ENCODE data around the gene ACE.

DNA sequence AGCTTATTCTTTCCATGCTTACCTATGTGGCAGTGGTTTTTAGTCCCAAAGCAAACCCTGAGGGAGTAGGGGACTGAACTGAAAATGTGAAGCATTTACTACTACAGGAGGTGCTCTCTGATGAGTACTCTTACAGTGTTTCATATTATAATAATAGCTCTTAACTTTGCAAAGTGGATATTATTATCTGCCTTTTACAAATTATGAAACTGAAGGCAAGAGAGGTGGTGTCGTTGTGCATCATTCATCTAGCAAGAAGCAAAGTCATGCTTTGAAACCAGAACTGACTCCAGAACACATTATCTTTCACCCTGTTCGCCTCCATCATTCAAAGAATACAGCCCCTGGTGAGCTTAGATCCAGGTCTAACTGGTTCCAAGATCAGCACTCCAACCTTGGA, 38.1 kb downstream of the ACE start:
- TF ChIP-seq, protein P1, sequence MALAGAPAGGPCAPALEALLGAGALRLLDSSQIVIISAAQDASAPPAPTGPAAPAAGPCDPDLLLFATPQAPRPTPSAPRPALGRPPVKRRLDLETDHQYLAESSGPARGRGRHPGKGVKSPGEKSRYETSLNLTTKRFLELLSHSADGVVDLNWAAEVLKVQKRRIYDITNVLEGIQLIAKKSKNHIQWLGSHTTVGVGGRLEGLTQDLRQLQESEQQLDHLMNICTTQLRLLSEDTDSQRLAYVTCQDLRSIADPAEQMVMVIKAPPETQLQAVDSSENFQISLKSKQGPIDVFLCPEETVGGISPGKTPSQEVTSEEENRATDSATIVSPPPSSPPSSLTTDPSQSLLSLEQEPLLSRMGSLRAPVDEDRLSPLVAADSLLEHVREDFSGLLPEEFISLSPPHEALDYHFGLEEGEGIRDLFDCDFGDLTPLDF (CRISPR knock-in tag; IDR thresholded peaks at IDR 0.05), result no peak
- no peak for TF ChIP-seq CTCF (IDR thresholded peaks at IDR 0.05)
- TF ChIP-seq ATF2 (CRISPR knock-in tag; IDR thresholded peaks at IDR 0.05; ENCODE audit: borderline replicate concordance, low read depth), result no peak
- TF ChIP-seq, protein P2, sequence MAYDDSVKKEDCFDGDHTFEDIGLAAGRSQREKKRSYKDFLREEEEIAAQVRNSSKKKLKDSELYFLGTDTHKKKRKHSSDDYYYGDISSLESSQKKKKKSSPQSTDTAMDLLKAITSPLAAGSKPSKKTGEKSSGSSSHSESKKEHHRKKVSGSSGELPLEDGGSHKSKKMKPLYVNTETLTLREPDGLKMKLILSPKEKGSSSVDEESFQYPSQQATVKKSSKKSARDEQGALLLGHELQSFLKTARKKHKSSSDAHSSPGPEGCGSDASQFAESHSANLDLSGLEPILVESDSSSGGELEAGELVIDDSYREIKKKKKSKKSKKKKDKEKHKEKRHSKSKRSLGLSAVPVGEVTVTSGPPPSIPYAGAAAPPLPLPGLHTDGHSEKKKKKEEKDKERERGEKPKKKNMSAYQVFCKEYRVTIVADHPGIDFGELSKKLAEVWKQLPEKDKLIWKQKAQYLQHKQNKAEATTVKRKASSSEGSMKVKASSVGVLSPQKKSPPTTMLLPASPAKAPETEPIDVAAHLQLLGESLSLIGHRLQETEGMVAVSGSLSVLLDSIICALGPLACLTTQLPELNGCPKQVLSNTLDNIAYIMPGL (CRISPR knock-in tag; IDR thresholded peaks at IDR 0.05), result no peak
- TF ChIP-seq TEAD4 (CRISPR knock-in tag; IDR thresholded peaks at IDR 0.05), result no peak
- no peak for TF ChIP-seq ZNF317 (CRISPR knock-in tag; IDR thresholded peaks at IDR 0.05; ENCODE audit: borderline replicate concordance, low read depth)
- TF ChIP-seq, protein P3, sequence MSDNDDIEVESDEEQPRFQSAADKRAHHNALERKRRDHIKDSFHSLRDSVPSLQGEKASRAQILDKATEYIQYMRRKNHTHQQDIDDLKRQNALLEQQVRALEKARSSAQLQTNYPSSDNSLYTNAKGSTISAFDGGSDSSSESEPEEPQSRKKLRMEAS (CRISPR knock-in tag; IDR thresholded peaks at IDR 0.05), result no peak
- no peak for TF ChIP-seq ZNF138 (CRISPR knock-in tag; conservative IDR thresholded peaks at IDR 0.05)
- TF ChIP-seq ZNF121 (CRISPR knock-in tag; IDR thresholded peaks at IDR 0.05), result no peak
- TF ChIP-seq IRF2 (CRISPR knock-in tag; IDR thresholded peaks at IDR 0.05; ENCODE audit: borderline replicate concordance, low read depth), result no peak
- TF ChIP-seq SP1 (CRISPR knock-in tag; conservative IDR thresholded peaks at IDR 0.05), result no peak
